ENCODE results near the gene LAPTM5. TPM values are rescaled to one million over a fixed set of nuclear protein-coding genes. Genes with fewer than 3 reads are reported as not detected.

LAPTM5 gene
- total and polyA plus RNA-seq, 4 donors, result 18.0 to 46.2 (median 28.1) TPM

- H3K9me3 ChIP-seq (ENCODE audit: control insufficient read depth in 4 of 4, low read length in 3 of 4), result no peaks in the 10 kb centered on the region
- TF ChIP-seq EGR1 (IDR thresholded peaks at IDR 0.05; ENCODE audit: low read depth in 2 of 2) (no peak), ATF3 (IDR thresholded peaks at IDR 0.05) (no peak), TAF1 (conservative IDR thresholded peaks at IDR 0.05) (no peak), SP1 (IDR thresholded peaks at IDR 0.05) (no peak), FOXA2 (IDR thresholded peaks at IDR 0.05) (no peak), REST (IDR thresholded peaks at IDR 0.05) (no peak), MAX (IDR thresholded peaks at IDR 0.05) (no peak), FOXA1 (IDR thresholded peaks at IDR 0.05) (no peak), HNF4A (conservative IDR thresholded peaks at IDR 0.05) (no peak), HNF4G (IDR thresholded peaks at IDR 0.05) (no peak), RXRA (IDR thresholded peaks at IDR 0.05) (no peak), YY1 (IDR thresholded peaks at IDR 0.05) (no peak), GABPA (IDR thresholded peaks at IDR 0.05 in 1 of 2, conservative IDR thresholded peaks at IDR 0.05 in 1 of 2) (no peak), ZBTB33 (IDR thresholded peaks at IDR 0.05) (no peak), JUND (IDR thresholded peaks at IDR 0.05) (no peak), RAD21 (IDR thresholded peaks at IDR 0.05) (no peak), NR2F2 (IDR thresholded peaks at IDR 0.05) (no peak), CTCF (IDR thresholded peaks at IDR 0.05; ENCODE audit: low read depth, low read length, missing input control) (no peak)
- no peaks in the 10 kb centered on the region for H3K27me3 ChIP-seq (ENCODE audit: control insufficient read depth in 4 of 4, insufficient read depth in 4 of 4, low read length in 3 of 4)
- DNase-seq (ENCODE audit: low spot score), result no peak
- WGBS, result 79% methylated on average over 16 of the region's 16 CpGs
- H3K4me1 ChIP-seq (ENCODE audit: control insufficient read depth in 4 of 4, insufficient read depth in 4 of 4, low read length in 3 of 4), result peaks cover 0 to 8% (median 5%) of the 10 kb centered on the region in 4 donors
- H3K27ac ChIP-seq (ENCODE audit: low read depth in 1 of 2, low read length in 2 of 2), result peak overlapping the region in 1 of 2 donors; percentile 23
- H3K36me3 ChIP-seq (ENCODE audit: control insufficient read depth in 4 of 4, insufficient read depth in 3 of 4, low read depth in 1 of 4, low read length in 3 of 4), result no peaks in the 10 kb centered on the region
- H3K4me3 ChIP-seq (ENCODE audit: low read depth in 1 of 3, low read length in 3 of 3), result no peak overlapping the region
- no peak overlapping the region for H3K9ac ChIP-seq (ENCODE audit: low read depth in 1 of 2, low read length in 2 of 2)
These were observed 11.2 kb downstream of the LAPTM5 start for GRCh38 chr1:30746212-30747032.
